Stimulated activated memory B cell treated with anti-CD40 and anti-IgM and Interleukin-4, amounts not matched to agents 10 μg/mL and 1 μg/mL and 100 μg/mL, for 72 hours (primary cell): ENCODE results near the gene OTUB2.

ENCODE experiments used
- ATAC-seq: fragments of 150-1000 bp; cut with Tn5 transposase; 2 replicates; pipeline ENCODE4 v1.10.0; 2021
- H3K27ac Mint-ChIP-seq: one replicate; pipeline ENCODE4 v1.8.0; 2022; ENCODE audit warnings: mild to moderate bottlenecking, mixed read lengths
- H3K27me3 Mint-ChIP-seq: one replicate; pipeline ENCODE4 v1.8.0; 2022; ENCODE audit warnings: mixed read lengths
- H3K36me3 Mint-ChIP-seq: one replicate; pipeline ENCODE4 v1.8.0; 2022; ENCODE audit warnings: mixed read lengths
- H3K4me1 Mint-ChIP-seq: one replicate; pipeline ENCODE4 v1.8.0; 2022; ENCODE audit warnings: mixed read lengths
- H3K4me3 Mint-ChIP-seq: one replicate; pipeline ENCODE4 v1.8.0; 2022; ENCODE audit warnings: mild to moderate bottlenecking, moderate library complexity, mixed read lengths
- H3K9me3 Mint-ChIP-seq: one replicate; pipeline ENCODE4 v1.8.0; 2022; ENCODE audit warnings: mixed read lengths

OTUB2 gene

DNA sequence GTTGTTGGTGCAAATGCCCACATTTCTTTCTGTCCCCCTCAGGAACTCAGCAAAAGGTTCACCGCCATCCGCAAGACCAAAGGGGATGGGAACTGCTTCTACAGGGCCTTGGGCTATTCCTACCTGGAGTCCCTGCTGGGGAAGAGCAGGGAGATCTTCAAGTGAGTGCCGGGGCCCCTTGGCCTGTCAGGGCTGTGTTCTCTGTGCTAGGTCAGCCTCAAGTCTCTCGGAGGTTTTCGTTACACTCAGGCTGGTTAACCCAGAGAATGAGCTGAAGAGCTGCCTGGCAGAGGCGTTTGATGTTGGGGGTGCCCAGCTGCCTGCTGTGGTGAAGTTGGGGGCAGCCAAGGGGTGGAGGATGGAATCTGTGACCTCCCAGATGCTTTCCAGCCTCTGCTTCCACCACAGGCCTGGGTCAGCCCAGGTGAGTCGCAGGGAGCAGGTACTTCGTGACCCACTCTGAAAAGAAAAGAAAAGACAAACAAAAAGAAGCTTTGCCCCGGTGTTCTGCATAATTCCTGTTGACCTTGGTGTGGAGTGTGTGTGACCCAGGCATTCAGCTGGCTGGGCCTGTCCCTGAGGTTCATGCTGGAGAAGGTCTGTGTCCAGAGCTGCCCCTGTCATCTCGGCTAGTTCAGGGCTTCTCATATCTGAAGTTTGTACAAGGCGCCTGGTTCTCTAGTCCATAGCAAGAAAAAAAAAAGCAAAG is 12.9 kb downstream of the OTUB2 start:
- Mint-ChIP-seq H3K4me3 (no peak overlapping the region), H3K9me3 (no peaks in the 10 kb centered on the region), H3K27me3 (no peaks in the 10 kb centered on the region), H3K36me3 (peaks cover 3% of the 10 kb centered on the region), H3K4me1 (peaks cover 6% of the 10 kb centered on the region), H3K27ac (no peak overlapping the region)
- ATAC-seq, result no peak

DNA sequence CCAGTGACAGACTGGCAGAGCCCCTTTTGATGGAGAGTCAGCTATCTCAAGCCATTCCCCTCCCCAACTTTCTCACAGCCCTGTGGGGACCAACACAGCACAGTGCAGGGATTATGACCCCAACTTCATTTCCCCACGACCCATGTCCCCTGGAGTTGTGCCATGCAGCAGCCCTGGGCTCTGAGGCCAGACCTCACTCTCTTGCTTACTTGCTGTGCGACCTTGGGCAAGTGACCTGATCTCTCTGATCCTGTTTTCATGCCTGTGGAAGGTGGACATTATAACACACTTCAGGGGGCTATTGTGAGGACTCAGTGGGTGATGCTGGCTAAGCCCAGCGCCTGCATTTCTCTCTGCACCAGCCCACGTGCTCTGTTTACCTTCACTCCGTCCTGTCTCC is 14.1 kb downstream of the OTUB2 start:
- H3K4me3 Mint-ChIP-seq, result no peak overlapping the region
- H3K4me1 Mint-ChIP-seq, result peaks cover 6% of the 10 kb centered on the region
- H3K27me3 Mint-ChIP-seq, result no peaks in the 10 kb centered on the region
- H3K36me3 Mint-ChIP-seq, result peaks cover 11% of the 10 kb centered on the region
- no peaks in the 10 kb centered on the region for H3K9me3 Mint-ChIP-seq
- no peak overlapping the region for H3K27ac Mint-ChIP-seq
- no peak for ATAC-seq

DNA sequence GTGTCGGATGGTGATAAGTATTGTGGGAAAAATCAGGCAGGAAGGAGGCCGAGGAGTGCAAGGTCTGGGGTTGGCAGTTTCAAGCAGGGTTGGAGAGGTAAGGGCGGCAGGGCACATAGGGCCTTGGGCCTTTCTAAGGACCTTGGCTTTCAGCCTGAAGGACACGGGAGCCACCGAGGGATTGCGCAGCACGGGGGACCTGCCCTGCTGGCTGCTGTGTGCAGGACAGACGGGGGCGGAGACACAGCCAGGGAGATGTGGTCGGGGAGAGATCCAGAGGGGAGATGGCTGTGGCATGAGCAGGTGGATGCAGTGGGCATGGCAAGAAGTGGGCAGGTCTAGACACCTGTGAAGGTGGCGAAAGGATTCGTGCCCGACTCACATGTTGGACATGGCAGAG is 14.7 kb downstream of the OTUB2 start:
- no peak overlapping the region for H3K27ac Mint-ChIP-seq
- no peak for ATAC-seq
- no peaks in the 10 kb centered on the region for H3K9me3 Mint-ChIP-seq
- no peaks in the 10 kb centered on the region for H3K27me3 Mint-ChIP-seq
- no peak overlapping the region for H3K4me3 Mint-ChIP-seq
- peaks cover 16% of the 10 kb centered on the region for H3K36me3 Mint-ChIP-seq
- H3K4me1 Mint-ChIP-seq, result peaks cover 6% of the 10 kb centered on the region

DNA sequence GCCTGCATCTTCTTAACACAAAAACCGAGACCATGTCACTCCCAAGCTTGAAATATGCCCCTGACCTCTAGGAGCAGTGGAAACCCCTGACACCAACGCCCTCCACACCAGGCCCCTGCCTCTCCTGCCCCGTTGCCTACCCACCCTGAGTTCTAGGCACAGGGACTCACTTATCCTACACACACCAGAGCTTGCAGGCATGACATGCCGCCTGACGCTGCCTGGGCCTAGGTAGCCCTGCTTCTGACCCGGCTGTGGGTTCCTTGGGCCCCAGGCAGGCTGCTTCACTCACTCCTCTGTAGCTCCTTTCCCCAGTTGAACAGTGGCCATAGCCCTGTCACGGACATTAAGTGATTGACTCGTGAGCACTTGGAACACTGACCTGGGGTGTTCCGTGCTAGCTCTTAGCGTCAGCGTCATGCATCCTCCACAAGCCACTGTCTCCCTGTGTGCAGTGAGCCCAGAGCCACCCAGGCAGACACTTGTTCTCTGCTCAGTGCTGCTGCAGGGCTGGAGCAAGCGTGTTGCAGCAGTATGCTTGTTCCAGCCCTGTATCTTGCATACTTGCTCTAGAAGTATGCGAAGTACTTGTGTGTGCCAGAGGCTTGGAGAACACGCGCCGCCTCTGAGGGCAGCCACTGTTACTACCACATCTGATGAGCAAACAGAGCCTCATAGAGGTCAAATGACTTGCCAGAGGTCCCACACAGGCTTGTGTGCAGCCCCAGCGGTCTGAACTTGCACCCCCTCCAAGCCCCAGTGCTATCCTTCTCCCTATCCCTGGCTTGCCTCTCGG is 15.6 kb downstream of the OTUB2 start:
- H3K9me3 Mint-ChIP-seq, result no peaks in the 10 kb centered on the region
- peaks cover 2% of the 10 kb centered on the region for H3K4me1 Mint-ChIP-seq
- H3K4me3 Mint-ChIP-seq, result no peak overlapping the region
- H3K27ac Mint-ChIP-seq, result no peak overlapping the region
- ATAC-seq, result no peak
- no peaks in the 10 kb centered on the region for H3K27me3 Mint-ChIP-seq
- H3K36me3 Mint-ChIP-seq, result peaks cover 19% of the 10 kb centered on the region

DNA sequence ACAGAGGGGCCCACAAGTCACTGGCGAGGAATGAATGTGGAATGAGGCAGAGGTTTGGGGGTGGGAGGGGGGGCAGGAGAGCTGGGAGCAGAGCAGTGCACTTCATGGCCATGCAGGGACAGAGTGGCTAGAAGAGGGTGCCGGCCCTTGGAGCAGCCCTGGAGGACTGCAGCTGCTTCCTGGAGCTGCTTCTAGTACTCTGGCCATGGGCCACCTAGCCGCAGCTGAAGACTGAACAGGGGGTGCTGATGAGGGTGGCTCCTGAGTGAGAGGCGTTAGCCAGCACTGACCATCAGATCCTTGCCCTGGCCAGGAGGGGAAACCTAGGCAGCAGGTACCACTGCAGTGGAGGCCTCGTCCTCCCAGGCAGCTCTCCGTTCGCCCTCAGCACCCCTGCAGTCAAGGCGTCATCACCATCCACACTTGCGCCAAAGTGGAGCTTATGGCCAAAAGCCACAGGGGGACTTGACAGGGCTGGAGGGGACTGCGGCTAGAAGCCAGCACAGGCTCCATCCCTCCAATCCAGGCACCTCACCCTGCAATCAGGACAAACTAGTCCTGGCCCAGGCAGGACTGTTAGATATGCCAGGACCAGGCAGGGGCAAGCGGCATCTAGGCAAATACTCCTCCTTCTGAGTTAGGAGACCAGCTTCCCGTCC is 16.4 kb downstream of the OTUB2 start:
- Mint-ChIP-seq H3K27me3 (no peaks in the 10 kb centered on the region), H3K27ac (no peak overlapping the region)
- ATAC-seq, result no peak

DNA sequence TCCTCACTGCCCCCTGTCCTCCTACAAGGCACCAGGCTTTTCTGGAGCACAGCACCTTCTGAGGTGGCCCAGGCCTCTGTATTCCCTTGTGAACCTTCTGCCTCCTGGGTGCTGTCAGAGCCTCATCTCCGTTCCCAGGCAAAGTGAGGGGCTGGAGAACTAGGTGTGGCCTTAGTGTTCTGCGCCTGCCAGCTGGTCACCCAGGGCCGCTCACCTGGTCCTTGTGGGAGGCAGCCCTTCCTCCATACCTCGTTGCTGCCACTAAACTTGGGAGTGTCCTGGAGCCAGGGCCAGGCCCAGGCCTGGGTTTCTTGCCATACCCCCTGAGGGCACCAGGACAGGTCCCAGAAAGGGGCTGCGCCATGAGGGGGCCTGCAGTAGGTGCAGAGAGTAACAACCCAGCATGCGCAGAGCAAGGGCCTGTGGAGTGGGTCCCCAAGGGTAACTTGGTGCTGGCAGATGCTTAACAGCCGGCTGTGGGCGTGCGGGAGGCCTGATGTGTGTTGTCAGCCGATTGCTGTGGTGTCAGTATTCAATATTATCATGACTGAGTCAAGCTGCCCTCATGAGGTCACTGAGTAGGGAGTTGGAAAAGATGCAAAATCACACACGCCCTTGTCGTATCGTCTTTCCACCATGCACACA is 17.1 kb downstream of the OTUB2 start:
- H3K4me3 Mint-ChIP-seq, result no peak overlapping the region
- H3K27ac Mint-ChIP-seq, result no peak overlapping the region
- no peaks in the 10 kb centered on the region for H3K4me1 Mint-ChIP-seq
- H3K27me3 Mint-ChIP-seq, result no peaks in the 10 kb centered on the region
- H3K36me3 Mint-ChIP-seq, result peaks cover 30% of the 10 kb centered on the region
- no peak for ATAC-seq
- no peaks in the 10 kb centered on the region for H3K9me3 Mint-ChIP-seq

More for the DNA sequence above, 16.4 kb downstream of the OTUB2 start:
- H3K4me3 Mint-ChIP-seq, result no peak overlapping the region
- no peaks in the 10 kb centered on the region for H3K4me1 Mint-ChIP-seq
- peaks cover 23% of the 10 kb centered on the region for H3K36me3 Mint-ChIP-seq
- H3K9me3 Mint-ChIP-seq, result no peaks in the 10 kb centered on the region

DNA sequence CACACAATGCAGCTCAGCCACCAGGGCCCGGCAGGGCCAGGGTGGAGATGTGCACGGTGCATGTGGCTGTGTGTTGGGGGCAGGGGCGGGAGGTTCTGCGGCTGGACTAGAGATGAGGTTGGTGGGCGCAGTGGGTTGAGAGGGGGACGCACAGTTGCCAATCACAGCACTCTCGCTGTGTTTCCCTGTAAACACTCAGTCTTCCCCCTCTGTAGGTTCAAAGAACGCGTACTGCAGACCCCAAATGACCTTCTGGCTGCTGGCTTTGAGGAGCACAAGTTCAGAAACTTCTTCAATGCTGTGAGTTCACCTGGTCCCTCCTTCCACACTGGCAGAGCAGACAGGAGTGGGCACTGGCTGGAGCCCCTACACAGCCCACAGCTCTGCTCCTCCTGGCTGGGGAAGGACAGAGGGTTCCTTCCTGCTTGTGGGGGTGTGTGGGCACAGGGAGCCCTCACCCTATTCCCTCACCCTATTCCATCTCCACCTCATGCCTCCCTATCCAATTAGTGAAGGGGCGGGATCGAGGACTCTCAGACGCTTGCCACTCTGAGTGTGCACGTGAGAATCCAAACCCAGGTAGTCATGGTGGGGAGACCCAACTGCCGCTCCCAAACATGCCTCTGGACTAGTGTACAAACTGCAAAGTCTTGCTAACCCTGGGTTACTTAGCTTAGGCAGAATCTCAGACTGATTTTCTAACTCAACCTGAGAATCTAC is 17.8 kb downstream of the OTUB2 start:
- H3K9me3 Mint-ChIP-seq, result no peaks in the 10 kb centered on the region
- H3K36me3 Mint-ChIP-seq, result peaks cover 35% of the 10 kb centered on the region
- no peak for ATAC-seq
- no peaks in the 10 kb centered on the region for H3K4me1 Mint-ChIP-seq
- no peak overlapping the region for H3K27ac Mint-ChIP-seq
- H3K4me3 Mint-ChIP-seq, result no peak overlapping the region
- no peaks in the 10 kb centered on the region for H3K27me3 Mint-ChIP-seq

DNA sequence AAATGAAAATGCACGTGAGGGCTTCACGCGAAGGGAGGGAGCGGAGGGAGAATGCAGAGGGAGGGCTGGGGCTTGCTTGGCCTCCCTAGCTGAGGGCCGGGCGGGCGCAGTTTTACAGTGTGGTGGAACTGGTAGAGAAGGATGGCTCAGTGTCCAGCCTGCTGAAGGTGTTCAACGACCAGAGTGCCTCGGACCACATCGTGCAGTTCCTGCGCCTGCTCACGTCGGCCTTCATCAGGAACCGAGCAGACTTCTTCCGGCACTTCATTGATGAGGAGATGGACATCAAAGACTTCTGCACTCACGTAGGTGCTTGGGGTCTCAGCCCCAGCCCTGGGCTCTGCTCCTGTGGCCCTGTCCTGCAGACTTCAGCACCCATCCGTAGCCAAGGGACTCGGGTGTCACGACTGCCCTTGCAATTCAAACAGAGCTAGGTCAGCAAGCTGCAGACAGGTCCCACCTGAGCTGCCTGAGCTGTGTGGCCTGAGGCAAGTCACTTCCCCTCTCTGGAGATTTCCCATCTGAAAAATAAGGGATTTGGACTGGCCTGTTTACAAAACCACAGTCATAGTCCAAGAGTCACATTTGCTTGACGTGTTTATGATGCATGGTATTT is 18.4 kb downstream of the OTUB2 start:
- no peaks in the 10 kb centered on the region for H3K9me3 Mint-ChIP-seq
- no peaks in the 10 kb centered on the region for H3K4me1 Mint-ChIP-seq
- H3K27me3 Mint-ChIP-seq, result no peaks in the 10 kb centered on the region
- no peak for ATAC-seq
- peaks cover 35% of the 10 kb centered on the region for H3K36me3 Mint-ChIP-seq
- no peak overlapping the region for H3K4me3 Mint-ChIP-seq
- H3K27ac Mint-ChIP-seq, result no peak overlapping the region

DNA sequence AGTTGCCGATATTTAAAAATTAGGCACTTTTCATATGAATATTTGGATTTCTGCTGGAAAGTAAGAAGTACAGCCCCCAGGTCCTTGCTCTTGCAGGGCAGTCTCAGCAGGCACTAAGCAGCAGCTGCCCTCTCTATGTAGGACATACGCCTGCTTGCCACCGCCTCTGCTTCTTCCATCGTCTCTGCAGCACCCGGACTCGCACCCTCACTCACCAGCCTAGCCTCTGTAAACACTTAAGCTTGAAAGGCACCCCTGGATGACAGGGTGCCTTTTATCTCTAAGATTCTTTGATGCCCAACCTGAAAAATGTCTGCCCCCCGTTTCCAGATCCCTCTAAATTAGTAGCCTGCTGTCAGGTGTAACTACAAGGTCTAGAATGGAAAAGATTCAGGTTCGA is 19.0 kb downstream of the OTUB2 start:
- no peak overlapping the region for H3K4me3 Mint-ChIP-seq
- H3K36me3 Mint-ChIP-seq, result peaks cover 40% of the 10 kb centered on the region
- ATAC-seq, result no peak
- H3K27ac Mint-ChIP-seq, result no peak overlapping the region
- H3K27me3 Mint-ChIP-seq, result no peaks in the 10 kb centered on the region
- no peaks in the 10 kb centered on the region for H3K9me3 Mint-ChIP-seq
- H3K4me1 Mint-ChIP-seq, result no peaks in the 10 kb centered on the region

DNA sequence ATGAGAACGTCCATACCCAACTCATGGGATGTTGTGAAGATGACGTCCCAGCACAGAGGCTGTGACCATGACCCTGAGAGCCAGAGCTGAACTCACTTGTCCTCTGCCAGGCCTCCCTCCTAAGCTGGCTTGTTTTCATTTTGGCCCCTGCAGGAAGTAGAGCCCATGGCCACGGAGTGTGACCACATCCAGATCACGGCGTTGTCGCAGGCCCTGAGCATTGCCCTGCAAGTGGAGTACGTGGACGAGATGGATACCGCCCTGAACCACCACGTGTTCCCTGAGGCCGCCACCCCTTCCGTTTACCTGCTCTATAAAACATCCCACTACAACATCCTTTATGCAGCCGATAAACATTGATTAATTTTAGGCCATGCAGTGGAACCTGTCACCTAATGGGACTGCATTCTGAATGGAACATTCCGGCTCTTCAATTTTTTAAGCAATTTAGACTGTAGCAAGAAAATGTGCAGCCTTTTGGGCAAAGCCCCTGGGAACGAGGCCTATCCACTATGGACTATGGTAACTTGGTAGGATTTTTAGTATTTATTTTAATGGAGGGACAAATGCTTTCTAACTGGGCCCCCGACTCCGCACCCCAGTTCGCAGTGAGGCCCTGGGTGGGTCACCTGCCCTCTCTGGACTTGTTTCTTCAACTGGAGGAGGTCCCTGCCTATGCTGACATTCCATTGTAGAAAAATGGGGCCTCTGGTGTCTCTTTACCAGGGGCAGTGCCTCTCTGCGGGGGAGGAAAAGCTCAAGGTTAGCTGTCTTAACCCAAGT is 19.6 kb downstream of the OTUB2 start:
- ATAC-seq, result no peak
- no peaks in the 10 kb centered on the region for H3K4me1 Mint-ChIP-seq
- H3K27me3 Mint-ChIP-seq, result no peaks in the 10 kb centered on the region
- H3K36me3 Mint-ChIP-seq, result peaks cover 46% of the 10 kb centered on the region
- no peaks in the 10 kb centered on the region for H3K9me3 Mint-ChIP-seq
- no peak overlapping the region for H3K4me3 Mint-ChIP-seq
- no peak overlapping the region for H3K27ac Mint-ChIP-seq

DNA sequence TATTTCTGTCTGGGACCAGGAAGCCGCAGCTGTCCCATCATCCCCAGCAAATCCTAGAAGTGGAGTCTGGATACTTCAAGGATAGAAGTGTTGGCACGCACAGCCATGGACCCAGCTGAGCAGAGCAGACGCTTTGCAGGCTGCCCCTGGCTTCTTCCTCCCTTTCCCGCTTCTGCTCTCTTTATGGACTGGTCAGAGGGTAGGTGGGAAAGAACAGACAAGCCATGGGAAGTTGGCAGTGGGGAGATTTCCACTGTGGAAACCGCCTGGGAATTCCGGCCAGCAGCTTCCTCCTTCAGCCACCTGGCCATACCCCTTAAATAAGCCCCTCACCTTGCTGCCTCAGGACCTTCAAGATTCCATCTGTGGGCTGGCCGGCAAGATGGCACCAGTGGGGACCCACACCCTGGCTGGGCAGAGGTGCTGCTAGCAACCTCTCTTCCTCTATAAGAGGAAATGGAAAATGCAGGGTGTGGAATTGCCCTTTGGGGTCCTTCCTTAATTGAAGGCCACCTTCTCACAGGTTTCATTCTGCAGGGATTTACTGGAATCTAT is 20.6 kb downstream of the OTUB2 start:
- no peaks in the 10 kb centered on the region for H3K27me3 Mint-ChIP-seq
- H3K27ac Mint-ChIP-seq, result no peak overlapping the region
- no peaks in the 10 kb centered on the region for H3K9me3 Mint-ChIP-seq
- no peak for ATAC-seq
- peaks cover 56% of the 10 kb centered on the region for H3K36me3 Mint-ChIP-seq
- no peak overlapping the region for H3K4me3 Mint-ChIP-seq
- H3K4me1 Mint-ChIP-seq, result no peaks in the 10 kb centered on the region

DNA sequence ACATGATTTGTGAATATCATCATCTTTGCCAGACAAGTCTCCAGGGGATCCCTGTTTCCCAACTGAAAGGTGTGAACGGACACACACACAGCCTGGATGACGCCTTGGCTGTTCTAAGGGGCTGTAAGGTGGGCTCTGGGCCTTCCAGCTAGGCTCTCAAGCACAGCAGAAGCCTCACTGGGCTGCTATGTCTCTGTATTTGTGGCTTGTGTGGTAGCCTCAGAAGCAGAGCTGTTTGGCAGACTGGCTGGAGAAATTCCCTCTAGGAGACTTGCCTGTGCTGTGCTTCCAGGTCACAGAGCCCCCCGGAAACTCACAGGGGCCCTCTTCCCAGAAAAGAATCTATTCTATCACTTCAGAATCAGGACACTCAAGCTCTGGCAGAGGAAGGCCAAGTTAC is 21.4 kb downstream of the OTUB2 start:
- Mint-ChIP-seq H3K27me3 (no peaks in the 10 kb centered on the region), H3K9me3 (no peaks in the 10 kb centered on the region), H3K36me3 (peaks cover 64% of the 10 kb centered on the region), H3K27ac (no peak overlapping the region), H3K4me3 (no peak overlapping the region), H3K4me1 (no peaks in the 10 kb centered on the region)
- ATAC-seq, result no peak

DNA sequence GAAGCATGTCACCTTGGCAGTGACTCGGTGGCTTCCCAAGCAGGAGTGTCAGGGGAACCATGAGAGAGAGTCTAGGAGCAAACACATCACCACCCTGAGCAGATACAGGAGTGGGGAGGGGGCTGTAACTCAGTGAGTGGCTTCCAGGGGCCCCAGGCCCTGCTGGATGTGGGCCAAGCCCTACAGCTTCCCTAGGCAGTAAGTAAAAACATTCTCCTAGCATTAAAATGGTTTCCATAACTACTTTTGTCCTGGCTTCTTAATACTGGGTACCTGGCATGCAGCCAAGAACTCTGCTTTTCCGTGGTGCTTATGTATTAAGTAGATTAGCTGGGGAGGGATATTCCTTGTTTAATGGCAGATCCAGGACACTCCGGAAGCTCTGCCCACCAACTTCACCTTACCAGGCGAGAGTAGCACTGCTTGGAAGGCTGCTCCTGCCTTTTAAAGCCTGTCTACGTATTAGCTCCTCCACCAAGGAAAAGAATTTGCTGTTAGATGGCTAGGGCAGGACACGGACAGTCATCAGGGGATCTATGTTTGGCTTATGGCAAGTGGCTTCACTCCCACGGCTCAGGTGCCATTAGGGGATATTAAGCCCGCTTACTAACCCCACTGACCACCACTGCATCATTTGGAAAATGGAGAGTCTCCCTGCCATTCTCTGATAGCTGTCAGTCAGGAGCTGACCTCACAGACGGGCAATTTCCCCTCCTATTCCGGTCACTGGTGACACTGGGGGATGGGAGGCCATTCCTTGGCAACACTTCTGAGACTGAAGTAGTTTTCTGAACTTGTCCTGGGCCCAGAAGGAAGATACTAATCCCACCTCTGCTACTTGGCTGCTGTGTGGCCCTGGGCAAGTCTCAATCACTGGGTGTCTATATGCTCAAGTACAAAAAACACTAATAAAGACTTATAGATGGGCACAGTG is 22.8 kb downstream of the OTUB2 start:
- H3K27ac Mint-ChIP-seq, result no peak overlapping the region
- no peak for ATAC-seq

More for the DNA sequence above, 22.8 kb downstream of the OTUB2 start:
- Mint-ChIP-seq H3K36me3 (peaks cover 67% of the 10 kb centered on the region), H3K9me3 (no peaks in the 10 kb centered on the region), H3K4me1 (no peaks in the 10 kb centered on the region), H3K27me3 (no peaks in the 10 kb centered on the region), H3K4me3 (no peak overlapping the region)
